Left kidney (tissue), 2 donors: ENCODE data around the gene ZNF664. TPM values are rescaled to one million over a fixed set of nuclear protein-coding genes. Genes with fewer than 3 reads are reported as not detected.

Experiments used
- DNase-seq: peaks from one replicate; pipeline ENCODE4 v3.0.0-alpha.2; 2013
- polyA plus RNA-seq: library from polyadenylated mRNA; unstranded; fragments of 120-200 nt; gene quantifications from one replicate; pipeline ENCODE4 v1.2.1, GENCODE V29; 2013; ENCODE audit not compliant: insufficient read length

Gene ZNF664
- polyA plus RNA-seq, 1 donor, result 188 TPM

DNA sequence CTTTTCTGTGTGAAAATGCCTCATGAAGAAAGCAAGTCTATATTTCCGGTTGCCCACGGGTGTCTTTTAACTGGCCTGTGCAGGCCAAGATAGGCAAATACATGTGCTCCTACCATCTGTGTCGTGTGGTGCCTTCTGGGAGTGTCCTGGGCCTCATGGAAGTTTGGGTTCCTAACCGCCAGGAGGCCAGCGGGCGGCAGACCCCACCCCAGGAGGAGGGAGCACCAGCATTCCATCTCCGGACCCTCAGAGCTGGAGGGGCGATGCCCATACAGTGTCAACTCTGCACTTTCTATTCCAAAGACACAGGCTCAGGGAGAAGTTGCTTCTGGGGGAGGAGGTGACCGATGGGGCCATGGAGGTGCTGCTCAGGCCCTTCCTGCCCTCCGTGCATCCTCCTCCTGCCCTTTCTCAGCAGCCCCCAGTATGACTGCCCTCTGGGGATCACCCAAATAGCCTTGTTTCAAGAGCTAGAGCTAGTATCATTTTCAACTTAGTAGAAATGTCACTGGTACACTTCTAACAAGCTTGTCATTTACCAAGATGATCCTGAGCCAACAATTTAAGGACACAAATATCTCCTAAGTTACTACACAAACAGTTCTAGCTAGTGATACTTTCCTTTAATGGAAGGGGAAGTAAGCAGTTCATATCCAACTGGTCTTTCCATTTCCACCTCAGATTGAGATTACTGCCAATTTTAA, 18.2 kb upstream of the ZNF664 start:
- no peak for DNase-seq

DNA sequence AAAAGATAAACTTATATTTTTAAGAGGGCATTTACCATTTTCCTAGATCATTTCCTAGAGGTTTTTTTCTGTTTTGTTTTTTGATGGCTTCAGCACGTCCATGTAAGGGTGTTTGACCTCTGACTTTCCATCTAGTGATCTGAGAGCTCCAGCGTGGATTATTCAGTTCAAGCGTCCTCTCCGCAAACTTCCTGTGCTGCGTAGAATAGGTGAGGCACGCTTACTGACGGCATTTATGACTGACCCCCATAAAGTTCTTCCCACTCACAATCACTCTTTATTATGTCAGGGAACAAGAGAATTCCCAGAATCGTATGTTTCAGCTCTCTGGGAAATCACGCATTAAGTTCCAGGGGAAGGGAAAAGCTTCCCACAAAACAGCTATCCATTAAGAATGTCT, 16.8 kb upstream of the ZNF664 start:
- DNase-seq, result no peak

DNA sequence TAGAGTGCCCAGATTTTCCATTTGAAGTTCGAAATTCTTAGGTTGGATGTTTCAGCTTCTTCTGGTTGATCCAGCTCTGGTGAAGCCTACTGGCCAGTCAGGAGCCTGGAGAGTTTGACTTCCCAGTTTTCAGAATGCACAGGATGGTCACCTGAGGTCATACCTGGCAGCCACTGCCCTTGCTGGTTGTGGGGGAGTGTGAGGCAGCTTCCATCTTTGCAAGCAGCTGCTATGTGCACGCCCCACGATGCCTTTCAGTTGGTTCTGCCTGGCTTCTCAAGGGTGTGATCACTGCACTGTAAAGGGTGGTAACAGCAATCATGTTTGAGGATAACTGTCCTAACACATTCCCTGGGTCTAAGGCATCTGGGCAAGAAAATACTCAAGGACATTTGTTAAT, 15.8 kb upstream of the ZNF664 start:
- no peak for DNase-seq

DNA sequence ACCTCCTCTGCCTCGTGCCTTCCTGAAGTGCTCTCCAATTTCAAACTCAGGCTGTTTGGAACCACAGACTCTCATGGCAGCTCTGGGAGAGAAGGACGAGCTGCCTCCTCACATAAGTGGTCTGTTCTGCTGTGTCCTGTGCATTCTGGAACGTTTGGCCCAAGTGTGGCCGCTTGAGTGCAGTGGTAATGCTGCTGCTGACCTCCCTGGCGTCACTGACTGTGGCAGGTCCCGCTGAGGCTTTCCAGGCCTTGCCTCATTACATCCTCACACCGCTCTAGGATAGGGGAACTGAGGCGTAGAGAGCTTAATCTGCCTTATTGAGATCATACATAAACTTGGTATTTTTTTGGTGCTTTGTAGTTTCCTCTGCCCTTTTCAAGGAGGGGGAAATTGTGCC, 14.6 kb upstream of the ZNF664 start:
- DNase-seq, result no peak

DNA sequence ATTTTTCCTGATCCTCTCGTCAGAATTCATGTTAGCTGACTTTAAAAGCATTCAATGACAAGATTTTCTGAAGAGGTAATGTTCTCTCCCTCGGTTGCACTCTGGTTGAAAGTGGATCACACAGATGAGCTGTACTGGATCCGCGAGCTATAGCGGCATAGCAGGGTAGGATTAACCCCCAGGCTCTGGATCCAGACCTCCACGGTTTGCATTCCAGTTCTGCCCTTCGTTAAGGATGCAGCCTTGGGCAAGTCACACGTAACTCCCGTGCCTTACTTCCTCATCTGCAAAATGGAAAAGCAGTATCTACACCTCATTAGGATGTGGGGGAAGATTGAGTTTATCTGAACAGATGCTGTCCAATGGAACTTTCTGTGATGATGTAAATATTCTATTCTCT, 14.1 kb upstream of the ZNF664 start:
- DNase-seq, result no peak

DNA sequence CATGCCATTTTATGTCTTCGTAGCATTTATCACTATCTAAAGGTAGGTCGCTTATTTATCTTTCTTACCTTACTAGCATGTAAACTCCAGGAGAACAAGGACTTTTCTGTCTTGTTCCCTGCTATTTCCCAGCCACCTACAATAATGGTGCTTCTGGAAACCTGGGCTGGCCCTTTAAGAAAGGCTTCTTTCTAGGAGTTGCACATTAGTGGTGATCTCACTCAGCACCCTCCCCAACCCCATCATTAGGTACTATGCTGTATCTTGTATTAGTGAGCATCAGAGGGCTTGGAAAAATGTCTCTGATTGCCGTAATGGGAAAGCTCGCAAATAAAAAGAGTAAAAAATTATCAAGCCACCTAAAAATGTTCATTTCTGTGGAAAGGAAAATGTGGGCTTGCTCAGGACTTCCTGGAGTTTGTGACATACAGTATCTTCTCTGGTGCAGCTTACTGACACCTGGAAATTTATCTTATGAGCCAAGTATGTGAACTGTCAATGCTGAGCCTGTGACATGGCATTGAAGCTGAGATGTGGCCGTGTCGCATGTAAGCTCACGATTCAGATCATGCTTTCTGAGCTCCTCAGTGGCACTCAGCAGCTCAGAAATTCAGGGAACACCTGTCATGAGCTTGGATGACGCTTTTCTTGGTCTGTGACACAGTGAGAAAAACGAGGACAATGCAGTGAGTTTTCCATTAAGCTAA, 12.8 kb upstream of the ZNF664 start:
- DNase-seq, result no peak

DNA sequence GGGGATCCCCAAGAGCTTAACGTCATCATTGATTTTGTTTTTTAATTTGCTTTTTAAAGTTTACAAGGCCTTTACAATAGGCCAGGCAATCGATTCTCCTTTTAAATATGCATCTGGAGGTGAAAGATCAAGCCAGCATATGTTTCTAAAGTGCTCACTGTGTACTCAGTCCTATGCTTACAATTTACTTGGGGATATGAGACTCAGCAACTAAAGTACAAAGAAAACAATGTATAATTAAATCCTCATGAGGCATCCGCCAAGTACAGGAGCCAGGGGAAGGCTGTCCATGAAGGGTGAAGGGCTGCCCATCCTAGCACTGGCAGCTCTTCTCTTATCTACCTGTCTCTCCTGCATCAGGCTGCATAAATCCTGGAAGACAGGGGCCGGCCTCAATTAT, 12.2 kb upstream of the ZNF664 start:
- DNase-seq, result no peak

DNA sequence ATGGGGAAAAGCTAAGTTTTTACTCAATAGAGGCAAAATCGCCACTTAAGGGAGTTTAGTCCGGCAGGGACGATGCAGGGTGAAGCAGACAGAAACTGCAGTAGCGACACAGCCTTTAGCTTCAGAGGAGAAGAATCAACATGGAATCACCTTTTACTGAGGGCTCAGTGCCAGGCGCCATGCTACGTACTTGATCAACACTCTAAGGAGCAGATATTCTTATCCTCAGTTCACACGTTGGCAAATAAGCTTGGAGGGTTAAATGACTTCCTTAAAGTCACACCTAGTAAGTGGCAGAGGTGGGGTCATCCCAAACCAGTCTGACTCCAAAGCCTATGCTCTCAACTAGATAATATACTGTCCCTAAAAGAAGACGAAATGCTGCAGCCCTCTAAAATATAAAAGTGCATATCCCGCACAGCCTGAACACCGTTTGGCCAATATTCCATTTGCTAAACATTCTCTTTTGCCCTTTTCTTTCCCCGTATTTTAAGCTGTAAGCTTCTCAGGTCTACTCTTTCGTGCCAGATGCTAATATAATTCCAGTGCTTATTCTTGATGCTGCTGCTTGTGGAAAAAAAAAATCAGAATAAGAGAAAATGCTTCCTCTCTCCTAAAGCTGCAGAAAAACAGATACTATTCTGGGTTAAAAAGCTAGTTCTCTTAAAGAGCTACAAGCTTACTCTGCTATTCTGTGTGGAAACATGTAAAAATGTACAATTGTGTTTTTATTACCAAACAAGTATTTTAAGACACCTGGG, 11.2 kb upstream of the ZNF664 start:
- DNase-seq, result no peak

DNA sequence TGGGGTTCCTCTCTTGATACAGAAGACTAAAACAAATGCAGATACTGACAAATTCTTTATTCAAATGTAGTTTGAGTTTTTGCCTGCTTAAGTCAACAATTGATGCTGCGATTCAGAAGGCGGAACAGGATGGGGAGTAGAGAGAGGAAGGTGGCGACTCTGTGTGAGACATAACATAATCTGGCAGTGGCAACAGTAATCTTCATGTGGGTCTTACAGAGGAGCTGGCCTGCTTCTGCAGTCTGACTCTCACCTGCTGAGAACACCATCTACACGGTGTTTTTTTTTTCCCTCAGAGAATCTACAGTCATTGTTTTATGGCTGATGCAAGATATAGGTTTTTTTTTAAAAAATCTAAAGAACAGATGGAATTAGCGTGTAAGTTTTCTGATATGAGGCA, 10.5 kb upstream of the ZNF664 start:
- DNase-seq, result no peak

DNA sequence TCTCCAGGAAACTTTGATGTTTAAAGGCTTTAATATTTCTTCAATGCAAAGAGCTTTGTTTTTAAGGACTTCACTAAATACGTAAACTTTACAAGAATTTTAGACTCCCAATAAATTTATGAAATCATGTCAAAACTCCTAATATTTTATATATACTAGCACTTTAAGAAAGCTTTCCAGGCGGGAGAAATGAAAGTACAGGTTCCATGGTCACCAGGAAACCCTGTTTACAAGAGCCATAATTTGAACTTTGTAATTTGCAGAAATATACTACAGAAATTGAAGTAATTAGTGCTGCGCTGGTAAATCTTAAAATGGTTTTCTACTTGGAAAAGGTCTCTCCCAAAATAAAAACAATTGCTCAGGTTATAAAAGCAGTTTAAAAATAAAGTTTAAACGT, 9.2 kb upstream of the ZNF664 start:
- DNase-seq, result no peak

DNA sequence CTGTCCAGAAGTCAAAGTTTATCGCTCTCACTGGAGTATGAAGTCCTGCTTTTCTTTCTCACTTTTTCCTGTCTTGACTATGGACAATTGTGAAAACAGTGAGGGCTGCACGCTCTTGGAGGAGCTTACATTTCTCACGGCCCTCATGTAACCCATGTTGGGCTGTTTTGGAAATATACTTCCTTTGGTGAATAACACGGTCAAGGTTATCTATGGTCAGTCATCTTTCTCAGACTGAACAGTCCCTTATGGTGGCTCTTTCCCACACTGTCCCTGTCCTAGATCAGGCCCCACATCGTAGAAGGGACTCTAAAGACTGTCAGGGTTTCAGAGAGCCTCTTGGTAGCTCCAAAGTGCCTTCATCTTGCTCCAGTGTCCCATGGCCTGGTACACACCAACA, 7.6 kb upstream of the ZNF664 start:
- DNase-seq, result no peak

DNA sequence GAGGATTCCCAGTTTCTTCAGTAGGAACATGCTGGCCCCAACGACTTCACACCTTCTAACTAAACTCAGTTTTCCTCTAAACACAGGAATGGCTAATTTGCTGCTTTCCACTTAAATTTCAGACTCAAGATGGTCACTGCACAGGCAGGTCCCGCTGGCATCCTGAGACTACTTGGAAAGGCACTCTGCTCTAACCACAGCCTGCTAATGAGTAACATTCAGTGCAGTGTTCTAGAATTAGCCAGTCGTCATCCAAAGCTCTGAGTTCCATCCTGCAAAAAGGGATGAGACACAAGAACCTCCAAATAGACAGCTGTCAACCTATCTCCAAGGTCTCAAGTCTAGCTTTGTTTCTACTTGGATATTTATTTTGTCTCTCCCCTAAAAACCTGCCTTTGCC, 6.4 kb upstream of the ZNF664 start:
- no peak for DNase-seq

DNA sequence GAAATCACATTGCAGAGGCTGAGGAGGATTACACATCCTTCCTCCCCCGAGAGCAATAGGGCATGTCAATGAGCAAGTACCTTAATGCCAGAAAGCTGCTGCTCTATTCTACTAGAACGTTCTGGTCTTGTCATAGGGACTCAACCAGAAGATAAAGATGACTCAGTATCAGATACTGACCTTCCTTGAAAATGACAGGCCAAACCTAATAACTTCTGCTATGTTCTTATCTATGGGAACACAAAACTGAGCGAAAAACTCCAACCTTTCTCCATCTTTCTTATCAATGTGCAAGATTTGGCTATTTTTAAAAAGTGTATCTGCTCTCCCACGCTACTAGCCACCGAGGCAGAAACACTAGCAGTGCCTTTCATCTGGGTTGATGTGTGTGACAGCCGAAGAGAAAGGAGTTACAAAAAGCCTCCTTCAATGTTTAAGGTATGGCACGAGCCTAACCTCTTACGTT, 5.9 kb upstream of the ZNF664 start:
- DNase-seq, result no peak

DNA sequence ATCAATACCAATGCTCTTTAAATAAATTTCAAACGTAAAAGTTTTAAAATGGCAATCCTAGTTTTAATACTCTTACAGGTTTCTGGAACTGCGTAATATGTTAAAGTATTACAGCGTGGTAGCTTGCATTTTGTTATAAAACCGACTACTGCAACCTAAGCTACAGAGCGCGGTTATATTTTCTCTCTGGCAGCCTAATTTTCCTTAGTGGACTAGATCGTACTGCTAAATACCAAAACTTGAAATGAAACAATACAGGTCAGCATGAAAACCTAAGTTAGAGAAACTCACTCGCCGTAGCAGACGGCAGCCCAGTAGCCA, 1.6 kb upstream of the ZNF664 start:
- no peak for DNase-seq

DNA sequence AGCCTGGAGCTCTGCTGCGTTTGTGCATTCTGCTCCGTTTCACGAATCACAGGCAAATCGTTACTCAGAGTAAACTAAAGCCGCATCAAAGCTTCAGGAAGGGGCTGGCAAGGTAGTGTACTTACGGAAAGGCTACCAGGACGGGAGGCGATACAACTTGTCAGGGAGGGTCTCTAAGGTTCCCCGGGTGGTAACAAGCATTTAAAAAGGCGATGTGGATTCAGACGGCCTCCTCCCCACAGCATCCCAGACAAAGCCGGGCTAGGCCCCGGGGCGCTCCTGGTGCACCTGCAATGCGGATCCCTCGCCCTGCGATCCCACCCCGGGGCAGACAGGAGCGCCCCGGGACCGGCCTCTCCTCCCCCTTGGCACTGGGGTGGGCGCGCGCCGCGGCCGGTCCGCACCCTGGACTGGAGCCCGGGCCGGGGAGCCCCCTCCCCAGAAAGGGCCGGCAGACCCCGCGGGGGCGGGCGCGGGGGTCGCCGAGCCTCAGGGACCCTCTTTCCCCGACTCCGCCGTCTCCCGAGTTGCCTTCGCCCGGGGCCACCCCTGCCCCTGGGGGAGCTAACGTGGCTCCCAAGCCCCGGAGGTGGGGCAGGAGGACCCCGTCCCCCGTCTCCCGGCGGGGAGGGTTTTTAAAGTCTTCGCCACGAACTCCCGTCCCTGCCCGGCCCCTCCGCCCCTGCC, 1.1 kb upstream of the ZNF664 start:
- DNase-seq, result peak; percentile 40

DNA sequence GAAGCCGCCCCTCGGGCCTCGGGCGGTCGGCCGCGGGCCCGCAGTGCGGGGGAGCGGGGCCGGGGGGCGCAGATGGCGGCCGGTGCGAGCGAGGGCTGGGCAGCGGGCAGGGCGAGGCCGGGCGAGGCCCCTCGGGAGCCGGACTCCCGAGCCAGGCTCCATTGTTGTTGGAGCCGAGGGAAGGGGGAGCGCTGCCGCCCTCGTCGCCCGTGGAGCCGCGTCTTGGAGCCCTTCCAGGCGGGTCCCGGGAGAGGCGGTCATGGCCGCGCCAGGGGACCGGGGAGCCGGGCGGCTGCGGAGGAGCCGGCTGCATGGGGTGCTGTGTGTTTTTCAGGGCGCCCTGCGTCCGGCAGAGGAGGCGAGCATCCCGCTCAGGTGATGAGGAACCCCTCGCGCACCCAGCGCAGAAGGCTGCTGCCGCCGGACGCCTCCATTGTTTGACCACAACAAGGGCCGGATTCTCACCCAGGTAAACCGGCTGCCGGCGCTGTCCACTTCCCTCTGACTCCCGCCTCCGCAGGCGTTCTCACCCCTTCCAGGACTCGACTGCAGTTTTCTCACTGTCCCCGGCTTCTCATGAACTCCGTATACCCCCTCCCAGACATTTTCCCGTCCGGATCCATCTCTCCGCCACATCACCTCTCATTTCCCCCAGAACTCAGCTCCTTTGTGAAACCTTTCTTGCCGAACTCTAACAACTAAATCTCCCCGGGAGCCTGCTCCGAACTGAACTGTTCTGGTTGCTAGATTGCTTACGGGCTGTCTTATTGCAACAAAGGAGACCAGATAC, 732 bp downstream of the ZNF664 start:
- DNase-seq, result peak; percentile 31

DNA sequence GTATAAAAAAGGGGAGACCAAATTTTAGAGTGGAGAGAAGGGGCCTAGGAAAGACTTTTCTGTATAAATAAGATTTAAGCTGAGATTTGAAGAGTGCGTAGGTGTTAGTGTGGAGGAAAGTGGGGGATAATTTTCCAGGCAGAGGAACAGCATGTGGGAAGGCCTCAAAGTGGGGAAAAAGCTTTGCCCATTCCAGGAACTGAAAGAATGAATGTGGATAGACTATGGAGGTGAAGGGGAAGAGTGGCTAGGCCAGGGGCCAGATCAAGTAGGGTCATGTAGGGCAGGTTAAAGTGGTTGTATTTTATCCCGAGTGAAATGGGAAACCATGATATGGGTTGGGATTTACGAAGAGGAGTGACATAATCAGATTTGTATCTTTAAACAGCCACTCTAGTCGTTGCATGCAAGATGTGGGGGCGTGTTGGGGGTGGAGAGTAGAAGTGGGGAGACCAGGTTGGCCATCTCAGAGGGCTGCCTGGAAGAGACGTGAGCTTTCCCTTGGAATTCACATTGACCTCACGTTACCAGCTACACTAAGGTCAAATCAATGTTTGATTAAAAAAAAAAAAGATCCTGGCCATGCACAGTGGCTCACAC, 3.3 kb downstream of the ZNF664 start:
- no peak for DNase-seq

DNA sequence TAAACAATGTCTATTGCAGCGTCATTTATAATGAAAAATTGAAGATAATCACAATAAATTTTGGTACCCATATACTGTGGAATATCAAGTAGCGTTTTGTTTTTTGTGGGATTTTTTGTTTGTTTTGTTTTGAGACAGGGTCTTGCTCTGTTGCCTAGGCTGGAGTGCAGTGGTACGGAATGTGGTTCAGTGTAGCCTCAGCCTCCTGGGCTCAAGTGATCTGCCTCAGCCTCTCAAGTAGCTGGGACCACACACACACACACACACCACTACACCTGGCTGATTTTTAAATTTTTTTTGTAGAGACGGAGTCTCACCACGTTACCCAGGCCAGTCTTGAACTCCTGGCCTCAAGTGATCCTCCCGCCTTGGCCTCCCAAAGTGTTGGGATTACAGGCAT, 6.6 kb downstream of the ZNF664 start:
- no peak for DNase-seq

DNA sequence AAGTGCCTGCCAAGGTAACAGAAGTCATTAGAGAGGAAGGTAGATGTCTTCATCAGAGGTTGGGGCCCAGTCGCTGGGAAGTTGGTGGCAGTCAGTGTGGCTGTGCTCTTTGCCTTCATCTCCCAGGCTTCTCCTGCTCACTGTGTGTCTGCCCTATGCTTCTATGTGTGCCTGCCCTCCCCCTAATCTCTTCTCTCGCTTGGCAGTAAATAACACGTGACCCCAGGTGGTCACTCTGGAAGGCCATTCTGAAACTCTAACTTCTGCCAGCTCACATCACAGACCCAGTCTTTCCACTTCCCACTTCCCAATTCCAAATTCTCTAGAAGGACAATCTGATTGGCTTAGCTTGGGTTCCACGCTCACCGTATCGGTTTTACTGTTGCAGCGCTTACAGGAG, 9.3 kb downstream of the ZNF664 start:
- no peak for DNase-seq

DNA sequence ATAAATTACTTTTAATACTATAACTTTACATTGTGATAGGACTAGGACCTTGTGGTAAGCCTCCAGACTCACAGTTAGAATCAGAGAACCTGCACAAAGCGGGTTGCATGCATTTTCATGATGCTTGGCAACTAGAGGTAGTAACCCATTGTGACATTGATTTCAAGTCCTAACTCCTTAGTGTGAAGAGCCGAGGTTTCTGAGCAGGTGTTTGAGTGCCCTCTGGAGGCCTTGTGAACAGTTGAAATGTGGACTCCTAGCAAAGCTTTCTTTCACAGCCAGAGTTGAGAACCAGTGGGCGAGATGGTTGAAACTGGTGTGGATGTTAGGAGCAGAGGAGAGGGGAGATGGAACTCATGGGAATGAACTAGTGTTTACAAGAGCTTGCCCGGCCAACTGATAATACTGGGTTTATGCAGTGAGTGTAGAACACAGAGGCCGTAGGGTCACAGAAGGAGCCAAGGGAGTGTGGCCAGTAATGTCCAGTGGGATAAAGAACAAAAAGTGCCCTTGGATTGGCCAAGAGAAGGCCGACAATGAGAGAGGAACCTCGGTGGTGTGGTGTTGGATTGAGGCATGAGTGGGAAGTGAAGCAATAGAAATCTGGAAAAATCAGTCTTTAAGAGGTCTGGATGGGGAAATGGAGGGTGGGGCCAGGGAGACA, 10.9 kb downstream of the ZNF664 start:
- peak; percentile 69 for DNase-seq

DNA sequence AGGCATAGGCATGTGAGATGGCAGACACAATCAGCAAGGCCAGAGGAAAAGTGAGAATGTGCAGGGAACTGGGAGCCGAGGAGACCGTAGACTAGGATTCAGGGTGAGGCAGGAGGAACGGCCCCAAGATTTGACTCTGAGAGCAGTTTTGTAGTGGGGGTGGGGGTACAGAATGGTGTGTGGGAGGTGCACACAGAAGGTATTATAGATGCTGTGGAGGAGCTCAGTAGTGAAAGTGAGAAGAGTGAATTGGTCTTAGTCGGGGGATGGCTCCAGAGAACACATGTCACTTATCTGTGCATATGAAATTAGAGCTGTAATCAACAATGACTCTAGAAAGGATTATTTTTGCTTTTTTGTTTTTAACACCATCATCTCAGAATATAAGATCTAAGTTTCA, 11.9 kb downstream of the ZNF664 start:
- DNase-seq, result no peak
